Mucosa of descending colon (tissue), 3 donors: Measurements from ENCODE around the gene ANXA4. TPM values are rescaled to one million over a fixed set of nuclear protein-coding genes. Genes with fewer than 3 reads are reported as not detected.
"Not testable (repeated sequence)": the region's sequence is repeated elsewhere in the genome, so short reads cannot be mapped to it uniquely, and the experiment has no call there.

Experiments used
- ATAC-seq: fragments of 200-7000 bp; cut with Tn5 transposase; one replicate; pipeline ENCODE4 v1.9.1; 2020; ENCODE audit warnings: mild to moderate bottlenecking, moderate library complexity
- DNase-seq, 3 donors: peaks; one replicate each; pipeline ENCODE4 v3.0.0-alpha.2; 2020
- H3K36me3 ChIP-seq: fragments of 200-600 bp; one replicate; pipeline ENCODE4 v1.8.0; 2021; ENCODE audit warnings: low read depth, mild to moderate bottlenecking
- H3K4me1 ChIP-seq: fragments of 200-600 bp; one replicate; pipeline ENCODE4 v1.8.0; 2021; ENCODE audit warnings: low read depth, mild to moderate bottlenecking
- H3K4me3 ChIP-seq: fragments of 200-600 bp; one replicate; pipeline ENCODE4 v1.8.0; 2021; ENCODE audit warnings: mild to moderate bottlenecking
- H3K9me3 ChIP-seq: fragments of 200-600 bp; one replicate; pipeline ENCODE4 v1.8.0; 2021; ENCODE audit warnings: mild to moderate bottlenecking
- intact Hi-C, 2 donors: fragments of 100-400 bp; cut with DNase I in 1 of 2; cut with micrococcal nuclease in 1 of 2; formaldehyde crosslinking; loops; one replicate each; pipeline versions ENCODE4 v1.11.0 to v1.11.1; 2022; cut with DNase I, micrococcal nuclease
- total RNA-seq, 3 donors: library from RNA; stranded (reverse); fragmentation: NEBNext Ultra II Directional in 2 of 3; extraction: Animal tissue kit (Norgen Biotek cat#: 25700) in 2 of 3; gene quantifications; one replicate each; pipeline versions ENCODE4 v1.2.1 to v1.2.4, GENCODE V29; 2021 to 2023
- TF ChIP-seq, protein P1 (sequence below): fragments of 200-600 bp; IDR thresholded peaks from one replicate; pipeline ENCODE4 v1.8.0; 2022; ENCODE audit warnings: antibody characterized with exemption, mild to moderate bottlenecking
- donor health status: DM: no; HTN: no; CAD: no; lungs with moderate emphysema.
- donor health status: DM: no; HTN: no; CAD: no.
- donor health status: DM: no; HTN: yes; CAD: no.

Gene ANXA4
- total RNA-seq, 3 donors from 2014 or later = 176 to 345 (median 228) TPM

DNA sequence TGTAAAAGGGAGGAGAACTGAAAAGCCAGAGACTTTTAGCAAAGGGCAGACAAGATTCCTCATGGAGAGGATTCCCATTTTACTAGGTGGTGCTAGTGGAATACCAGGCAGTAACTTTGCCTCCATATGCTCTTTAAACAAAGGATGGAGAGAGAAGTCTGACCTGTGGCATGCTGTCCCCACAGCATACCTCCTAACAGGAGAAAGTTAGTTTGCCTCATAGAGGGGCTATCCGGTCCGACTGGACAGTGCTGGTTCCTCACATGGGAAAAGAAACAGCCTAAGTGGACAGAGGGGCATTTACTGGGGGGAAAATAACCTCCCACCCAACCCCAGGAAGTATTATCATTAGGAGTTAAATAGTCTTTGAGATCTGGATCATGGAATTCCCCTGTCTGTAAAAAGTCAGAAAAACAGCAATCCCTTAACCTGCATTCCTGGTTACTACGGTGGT lies 55.9 kb downstream of the ANXA4 start:
- no peak for ATAC-seq
- DNase-seq = no peak
- TF ChIP-seq, protein P1, sequence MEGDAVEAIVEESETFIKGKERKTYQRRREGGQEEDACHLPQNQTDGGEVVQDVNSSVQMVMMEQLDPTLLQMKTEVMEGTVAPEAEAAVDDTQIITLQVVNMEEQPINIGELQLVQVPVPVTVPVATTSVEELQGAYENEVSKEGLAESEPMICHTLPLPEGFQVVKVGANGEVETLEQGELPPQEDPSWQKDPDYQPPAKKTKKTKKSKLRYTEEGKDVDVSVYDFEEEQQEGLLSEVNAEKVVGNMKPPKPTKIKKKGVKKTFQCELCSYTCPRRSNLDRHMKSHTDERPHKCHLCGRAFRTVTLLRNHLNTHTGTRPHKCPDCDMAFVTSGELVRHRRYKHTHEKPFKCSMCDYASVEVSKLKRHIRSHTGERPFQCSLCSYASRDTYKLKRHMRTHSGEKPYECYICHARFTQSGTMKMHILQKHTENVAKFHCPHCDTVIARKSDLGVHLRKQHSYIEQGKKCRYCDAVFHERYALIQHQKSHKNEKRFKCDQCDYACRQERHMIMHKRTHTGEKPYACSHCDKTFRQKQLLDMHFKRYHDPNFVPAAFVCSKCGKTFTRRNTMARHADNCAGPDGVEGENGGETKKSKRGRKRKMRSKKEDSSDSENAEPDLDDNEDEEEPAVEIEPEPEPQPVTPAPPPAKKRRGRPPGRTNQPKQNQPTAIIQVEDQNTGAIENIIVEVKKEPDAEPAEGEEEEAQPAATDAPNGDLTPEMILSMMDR = no peak
- H3K9me3 ChIP-seq = no peaks in the 10 kb centered on the region
- H3K4me3 ChIP-seq = no peak overlapping the region
- no peaks in the 10 kb centered on the region for H3K36me3 ChIP-seq
- intact Hi-C loops = no loop called here
- H3K4me1 ChIP-seq = peaks cover 21% of the 10 kb centered on the region

DNA sequence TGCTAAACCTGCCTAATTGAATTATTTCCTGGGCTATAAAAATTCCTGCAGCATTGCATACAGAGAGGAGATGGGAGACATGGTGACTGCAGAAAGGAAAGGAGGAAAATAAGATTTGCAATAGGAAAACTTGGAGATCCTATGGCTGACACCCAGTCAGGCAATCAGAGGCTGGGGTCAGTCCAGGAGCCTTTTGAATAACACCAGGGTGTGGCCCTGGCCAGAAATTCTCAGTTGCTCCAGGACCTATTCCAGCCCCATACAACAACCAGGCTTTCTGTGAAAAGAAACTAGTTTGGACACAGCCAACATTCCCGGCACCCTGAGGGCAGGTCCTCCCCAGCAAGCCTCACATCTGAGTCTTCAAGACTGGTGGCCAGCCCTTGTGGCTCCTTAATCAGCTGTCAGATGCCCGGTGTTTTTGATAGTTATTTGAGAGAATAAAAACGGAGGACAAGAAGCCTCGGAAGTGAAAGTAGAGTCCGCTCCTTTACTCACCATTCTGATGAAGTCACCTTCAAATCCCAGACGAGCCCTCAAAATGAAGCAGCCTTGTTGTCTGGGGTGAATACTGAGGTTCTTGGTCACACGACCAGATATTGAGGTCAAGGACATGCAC lies 56.5 kb downstream of the ANXA4 start:
- ATAC-seq = peak; percentile 76
- Histone ChIP-seq H3K36me3 (no peaks in the 10 kb centered on the region), H3K4me1 (peaks cover 21% of the 10 kb centered on the region), H3K9me3 (no peaks in the 10 kb centered on the region), H3K4me3 (no peak overlapping the region)
- intact Hi-C loops = no loop called here
- no peak for DNase-seq
- TF ChIP-seq, protein P1 = no peak

DNA sequence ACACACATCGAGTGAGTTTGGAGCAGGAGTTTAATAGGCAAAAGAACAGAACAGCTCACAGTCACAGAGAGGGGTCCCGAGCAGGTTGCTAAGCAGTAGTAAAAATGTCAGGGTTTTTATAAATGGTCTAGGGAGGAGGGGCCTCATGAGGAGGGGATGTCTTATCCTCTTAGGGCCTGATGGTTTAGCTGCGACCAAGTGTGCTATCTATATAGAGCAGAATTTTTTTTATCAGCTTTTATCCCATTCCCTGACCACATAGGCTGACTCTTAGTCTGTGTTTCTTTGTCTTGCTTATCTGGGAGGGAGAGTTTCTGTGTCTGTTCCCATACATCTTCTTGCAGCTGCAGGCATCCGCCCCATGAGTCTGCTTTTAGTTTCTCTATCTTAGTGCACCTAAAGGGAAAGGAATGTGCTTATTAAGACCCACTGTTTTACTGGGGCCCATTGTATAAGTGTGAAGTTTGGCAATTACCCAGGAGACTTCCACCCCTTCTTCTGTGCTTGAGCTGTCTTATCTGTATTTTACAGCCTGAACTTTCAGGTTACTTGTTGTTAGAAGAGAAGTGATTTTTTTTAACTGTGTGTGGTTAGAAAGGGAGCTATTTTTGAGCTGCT lies 57.1 kb downstream of the ANXA4 start:
- DNase-seq = no peak
- TF ChIP-seq, protein P1 = no peak
- Histone ChIP-seq H3K4me1 (peaks cover 21% of the 10 kb centered on the region), H3K4me3 (no peak overlapping the region), H3K36me3 (no peaks in the 10 kb centered on the region), H3K9me3 (no peaks in the 10 kb centered on the region)
- intact Hi-C loops = no loop called here
- peak; percentile 49 for ATAC-seq

DNA sequence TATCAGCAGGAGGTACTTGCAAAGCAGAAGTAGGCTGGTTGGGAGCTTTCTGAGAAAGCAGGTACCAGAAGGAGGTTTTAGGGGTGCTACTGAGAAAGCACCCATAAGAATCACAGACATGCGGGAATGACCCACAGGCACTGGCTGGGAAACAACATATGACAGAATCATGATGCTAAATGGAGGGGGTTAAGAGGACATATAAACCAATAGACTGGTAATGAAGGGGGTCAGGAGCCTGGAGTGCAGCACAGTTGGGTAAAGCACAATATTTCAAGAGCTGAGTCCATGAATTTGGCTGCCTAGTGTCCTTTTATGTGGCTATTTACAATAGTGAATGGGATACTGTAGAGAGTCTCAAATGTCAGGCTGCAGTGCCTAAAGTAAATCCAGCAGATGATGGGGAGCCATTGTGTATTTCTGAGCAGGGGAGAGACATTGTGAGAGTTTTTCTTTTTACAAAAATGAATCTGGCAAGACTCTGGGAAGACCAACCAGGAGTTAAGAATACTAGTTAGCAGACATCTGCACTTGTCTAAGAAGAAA lies 59.9 kb downstream of the ANXA4 start:
- ATAC-seq = no peak
- TF ChIP-seq, protein P1 = no peak
- H3K9me3 ChIP-seq = no peaks in the 10 kb centered on the region
- peaks cover 21% of the 10 kb centered on the region for H3K4me1 ChIP-seq
- DNase-seq = no peak
- no peak overlapping the region for H3K4me3 ChIP-seq
- intact Hi-C loops = no loop called here
- no peaks in the 10 kb centered on the region for H3K36me3 ChIP-seq

DNA sequence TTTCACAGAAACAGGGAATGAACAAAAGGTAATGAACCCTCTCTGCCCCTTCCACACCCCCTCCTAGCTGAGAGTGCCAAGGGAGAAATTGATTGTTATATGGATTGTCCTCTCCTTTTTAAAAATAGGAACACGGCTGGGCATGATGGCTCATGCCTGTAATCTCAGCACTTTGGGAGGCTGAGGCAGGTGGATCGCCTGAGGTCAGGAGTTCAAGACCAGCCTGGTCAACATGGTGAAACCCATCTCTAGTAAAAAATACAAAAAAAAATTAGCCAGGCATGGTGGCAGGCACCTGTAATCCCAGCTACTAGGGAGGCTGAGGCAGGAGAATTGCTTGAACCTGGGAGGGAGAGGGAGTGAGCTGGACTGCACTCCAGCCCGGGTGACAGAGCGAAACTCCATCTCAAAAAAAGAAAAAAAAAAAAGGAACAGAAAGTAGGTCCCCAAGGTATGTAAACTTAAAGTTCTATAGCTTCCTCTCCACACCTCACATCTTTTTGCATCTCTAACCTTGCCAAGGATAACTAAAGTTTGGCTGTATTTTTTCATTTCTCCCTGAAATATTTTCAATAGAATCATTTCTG lies 60.9 kb downstream of the ANXA4 start:
- intact Hi-C loops, DNase-seq, H3K4me3 ChIP-seq, ATAC-seq, H3K36me3 ChIP-seq, H3K9me3 ChIP-seq: not testable (repeated sequence)
- H3K4me1 ChIP-seq = peaks cover 16% of the 10 kb centered on the region

DNA sequence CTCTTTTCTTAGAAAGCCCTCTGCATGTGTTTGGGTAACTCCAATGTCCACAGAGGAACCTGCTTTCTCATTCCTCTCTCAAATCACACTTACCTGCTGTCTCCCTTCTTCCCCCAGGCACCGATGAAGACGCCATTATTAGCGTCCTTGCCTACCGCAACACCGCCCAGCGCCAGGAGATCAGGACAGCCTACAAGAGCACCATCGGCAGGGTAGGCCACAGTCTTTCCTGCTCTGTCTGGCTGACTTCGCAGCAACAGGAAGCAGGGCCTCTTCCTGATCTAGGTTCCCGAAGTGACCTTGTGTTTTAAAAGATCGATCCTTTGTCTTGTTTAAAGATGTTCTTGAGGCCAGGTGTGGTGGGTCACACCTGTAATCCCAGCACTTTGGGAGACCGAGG lies 62.5 kb downstream of the ANXA4 start:
- ATAC-seq (no peak), DNase-seq (no peak)
- TF ChIP-seq, protein P1 = no peak
- Histone ChIP-seq H3K36me3 (no peaks in the 10 kb centered on the region), H3K4me1 (peaks cover under 1% of the 10 kb centered on the region), H3K9me3 (no peaks in the 10 kb centered on the region), H3K4me3 (no peak overlapping the region)
- intact Hi-C loops = no loop called here
